HEK293 (cell line): Measurements from ENCODE around the gene SMC5.
A peak's percentile ranks its signal among the peaks of the same experiment; 100 is the strongest.

Source experiments
- AEBP2 ChIP-seq: fragments of 450-650 bp; formaldehyde crosslinking; IDR thresholded peaks from 2 replicates; pipeline ENCODE4 v1.5.1; 2016; ENCODE audit warnings: missing biosample characterization, missing genetic modification characterization, borderline replicate concordance
- EGR2 ChIP-seq: fragments of 450-650 bp; formaldehyde crosslinking; IDR thresholded peaks from 2 replicates; pipeline ENCODE4 v1.5.1; 2016; ENCODE audit warnings: low read depth, missing biosample characterization, missing genetic modification characterization
- HOXA7 ChIP-seq: sonication (generic); formaldehyde crosslinking; IDR thresholded peaks from 2 replicates; pipeline ENCODE4 v1.8.1; 2022; ENCODE audit warnings: missing genetic modification reagents, borderline replicate concordance
- KLF10 ChIP-seq: fragments of 450-650 bp; IDR thresholded peaks from 2 replicates; pipeline ENCODE4 v1.5.1; 2018; ENCODE audit warnings: missing biosample characterization, mild to moderate bottlenecking, missing genetic modification characterization
- MEIS1 ChIP-seq: sonication (generic); formaldehyde crosslinking; IDR thresholded peaks from 2 replicates; pipeline ENCODE4 v1.8.1; 2022; ENCODE audit warnings: missing genetic modification reagents, mild to moderate bottlenecking, borderline replicate concordance
- OSR2 ChIP-seq: fragments of 450-650 bp; formaldehyde crosslinking; IDR thresholded peaks from 2 replicates; pipeline ENCODE4 v1.5.1; 2016; ENCODE audit warnings: missing biosample characterization, missing genetic modification characterization
- SALL2 ChIP-seq: fragments of 450-650 bp; formaldehyde crosslinking; IDR thresholded peaks from 2 replicates; pipeline ENCODE4 v1.5.0; 2017; ENCODE audit warnings: missing biosample characterization, mild to moderate bottlenecking, missing genetic modification characterization, borderline replicate concordance
- SCRT2 ChIP-seq: fragments of 450-650 bp; formaldehyde crosslinking; IDR thresholded peaks from 2 replicates; pipeline ENCODE4 v1.5.1; 2016; ENCODE audit warnings: missing biosample characterization, missing genetic modification characterization
- SP3 ChIP-seq: fragments of 450-650 bp; formaldehyde crosslinking; IDR thresholded peaks from 2 replicates; pipeline ENCODE4 v1.5.1; 2016; ENCODE audit warnings: missing biosample characterization, missing genetic modification characterization
- SP7 ChIP-seq: fragments of 450-650 bp; formaldehyde crosslinking; IDR thresholded peaks from 2 replicates; pipeline ENCODE4 v1.5.1; 2016; ENCODE audit warnings: missing biosample characterization, missing genetic modification characterization
- ZBTB10 ChIP-seq: fragments of 450-650 bp; formaldehyde crosslinking; IDR thresholded peaks from 2 replicates; pipeline ENCODE4 v1.5.1; 2016; ENCODE audit warnings: missing biosample characterization, missing genetic modification characterization
- ZBTB7A ChIP-seq: fragments of 450-650 bp; formaldehyde crosslinking; IDR thresholded peaks from 2 replicates; pipeline ENCODE4 v1.5.1; 2016; ENCODE audit warnings: low read depth, missing biosample characterization, missing genetic modification characterization
- ZFHX2 ChIP-seq: fragments of 450-650 bp; formaldehyde crosslinking; conservative IDR thresholded peaks from 2 replicates; pipeline ENCODE4 v1.5.1; 2016; ENCODE audit warnings: missing biosample characterization, missing genetic modification characterization
- ZIC2 ChIP-seq: fragments of 450-650 bp; formaldehyde crosslinking; IDR thresholded peaks from 2 replicates; pipeline ENCODE4 v1.5.1; 2016; ENCODE audit warnings: missing biosample characterization, missing genetic modification characterization
- ZNF121 ChIP-seq: fragments of 450-650 bp; formaldehyde crosslinking; IDR thresholded peaks from 2 replicates; pipeline ENCODE4 v1.5.1; 2016; ENCODE audit warnings: missing biosample characterization, missing genetic modification characterization
- ZNF19 ChIP-seq: fragments of 450-650 bp; formaldehyde crosslinking; IDR thresholded peaks from 2 replicates; pipeline ENCODE4; 2016; ENCODE audit warnings: missing biosample characterization, missing genetic modification characterization, low read depth
- ZNF23 ChIP-seq: fragments of 450-650 bp; formaldehyde crosslinking; IDR thresholded peaks from 2 replicates; pipeline ENCODE4 v1.5.1; 2016; ENCODE audit warnings: missing biosample characterization, missing genetic modification characterization, borderline replicate concordance
- ZNF239 ChIP-seq: fragments of 450-650 bp; formaldehyde crosslinking; IDR thresholded peaks from 2 replicates; pipeline ENCODE4 v1.5.1; 2016; ENCODE audit warnings: missing biosample characterization, missing genetic modification characterization
- ZNF274 ChIP-seq, 2 experiments: fragments of 200-500 bp in 1 of 2; fragments of 450-650 bp in 1 of 2; sonication (Bioruptor generic) in 1 of 2; formaldehyde crosslinking in 1 of 2; IDR thresholded peaks; 2 replicates each; pipeline versions ENCODE4 v1.5.1 to v1.6.1; 2014 to 2016; ENCODE audit warnings: borderline replicate concordance in 1 of 2, inconsistent platforms in 1 of 2, low read length in 1 of 2, missing biosample characterization in 1 of 2, missing genetic modification characterization in 1 of 2
- ZNF324 ChIP-seq: fragments of 450-650 bp; formaldehyde crosslinking; IDR thresholded peaks from 2 replicates; pipeline ENCODE4 v1.5.1; 2016; ENCODE audit warnings: missing biosample characterization, missing genetic modification characterization
- ZNF354C ChIP-seq: fragments of 450-650 bp; formaldehyde crosslinking; IDR thresholded peaks from 2 replicates; pipeline ENCODE4 v1.5.1; 2016; ENCODE audit warnings: missing biosample characterization, missing genetic modification characterization, low read depth, borderline replicate concordance
- ZNF362 ChIP-seq: fragments of 450-650 bp; formaldehyde crosslinking; IDR thresholded peaks from 2 replicates; pipeline ENCODE4 v1.5.1; 2016; ENCODE audit warnings: missing biosample characterization, missing genetic modification characterization
- ZNF423 ChIP-seq: fragments of 450-650 bp; formaldehyde crosslinking; IDR thresholded peaks from 2 replicates; pipeline ENCODE4 v1.5.1; 2016; ENCODE audit warnings: missing biosample characterization, missing genetic modification characterization
- ZNF544 ChIP-seq: fragments of 450-650 bp; formaldehyde crosslinking; IDR thresholded peaks from 2 replicates; pipeline ENCODE4 v1.5.0; 2017; ENCODE audit warnings: missing biosample characterization, missing genetic modification characterization
- ZNF548 ChIP-seq: fragments of 450-650 bp; formaldehyde crosslinking; IDR thresholded peaks from 2 replicates; pipeline ENCODE4 v1.5.1; 2016; ENCODE audit warnings: missing biosample characterization, missing genetic modification characterization
- ZNF621 ChIP-seq: fragments of 450-650 bp; formaldehyde crosslinking; IDR thresholded peaks from 2 replicates; pipeline ENCODE4 v1.5.1; 2017; ENCODE audit warnings: missing biosample characterization, missing genetic modification characterization
- ZNF830 ChIP-seq: fragments of 450-650 bp; IDR thresholded peaks from 2 replicates; pipeline ENCODE4 v1.5.0; 2018; ENCODE audit warnings: missing biosample characterization, missing genetic modification characterization, low read depth, mild to moderate bottlenecking, moderate library complexity
- ZNF837 ChIP-seq: fragments of 450-650 bp; formaldehyde crosslinking; IDR thresholded peaks from 2 replicates; pipeline ENCODE4 v1.5.1; 2016; ENCODE audit warnings: missing biosample characterization, missing genetic modification characterization
- ZXDB ChIP-seq: fragments of 450-650 bp; formaldehyde crosslinking; IDR thresholded peaks from 2 replicates; pipeline ENCODE4 v1.5.1; 2016; ENCODE audit warnings: missing biosample characterization, missing genetic modification characterization
- TF ChIP-seq, protein P1 (sequence below): sonication (generic); formaldehyde crosslinking; IDR thresholded peaks from 2 replicates; pipeline ENCODE4 v1.8.1; 2022; ENCODE audit warnings: mild to moderate bottlenecking, moderate library complexity, missing genetic modification reagents
- TF ChIP-seq, protein P2 (sequence below): fragments of 450-650 bp; formaldehyde crosslinking; IDR thresholded peaks from 2 replicates; pipeline ENCODE4 v1.5.1; 2016; ENCODE audit warnings: missing biosample characterization, missing genetic modification characterization
- TF ChIP-seq, protein P3 (sequence below): fragments of 450-650 bp; formaldehyde crosslinking; IDR thresholded peaks from 2 replicates; pipeline ENCODE4 v1.5.1; 2016; ENCODE audit warnings: missing biosample characterization, missing genetic modification characterization

SMC5 gene

DNA sequence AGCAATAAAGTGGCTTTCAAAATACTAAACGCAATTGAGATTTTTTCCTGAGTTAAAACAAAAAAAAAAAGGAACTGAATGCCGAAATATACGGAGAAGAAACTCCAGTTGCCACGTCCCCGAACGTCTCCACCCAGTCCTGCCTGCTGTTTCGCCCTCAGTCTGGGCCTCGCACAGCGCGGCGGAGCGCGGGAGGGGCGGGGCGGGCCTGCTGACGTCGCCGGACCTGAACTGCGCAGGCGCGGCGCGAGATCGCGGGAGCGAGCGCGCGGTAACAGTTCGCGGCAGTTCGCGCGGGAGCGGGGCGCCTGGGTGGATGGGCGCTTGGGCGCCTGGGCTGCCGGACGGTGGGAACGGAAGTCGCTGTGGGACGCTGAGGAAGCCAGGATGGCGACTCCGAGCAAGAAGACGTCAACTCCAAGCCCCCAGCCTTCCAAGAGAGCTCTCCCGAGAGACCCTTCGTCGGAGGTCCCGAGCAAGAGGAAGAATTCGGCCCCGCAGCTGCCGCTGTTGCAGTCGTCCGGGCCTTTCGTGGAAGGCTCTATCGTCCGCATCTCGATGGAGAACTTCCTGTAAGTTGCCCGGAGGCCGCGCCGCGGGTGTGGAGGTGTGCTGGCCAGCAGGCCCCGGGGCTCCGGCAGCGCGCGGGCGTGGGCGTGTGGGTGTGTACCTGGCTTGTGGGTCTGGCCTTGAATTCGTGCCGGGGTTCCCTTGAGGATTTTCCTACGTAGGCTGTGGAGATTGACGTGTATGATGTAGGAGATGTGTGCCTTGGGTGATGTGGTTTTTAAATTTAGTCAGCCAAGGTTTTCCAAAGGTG, at the start of gene SMC5 (continued):
- TF ChIP-seq SP3 (peak; percentile 62), ZNF423 (no peak), EGR2 (tag by site-specific recombination) (peak; percentile 93), ZNF548 (tag by site-specific recombination) (no peak), ZNF362 (tag by site-specific recombination) (no peak), ZNF19 (tag by site-specific recombination) (no peak), ZNF121 (tag by site-specific recombination) (no peak), ZBTB10 (tag by site-specific recombination) (no peak), MEIS1 (CRISPR knock-in tag) (no peak), ZIC2 (tag by site-specific recombination) (peak; percentile 33; the same call in 1 of the 2 replicates), ZNF621 (no peak), ZNF837 (tag by site-specific recombination) (no peak), SALL2 (no peak), HOXA7 (CRISPR knock-in tag) (no peak), OSR2 (0 out of 2 replicates have a peak, but pooled peaks have one; percentile 30), ZNF23 (tag by site-specific recombination) (no peak), ZXDB (tag by site-specific recombination) (peak; percentile 7; the same call in 1 of the 2 replicates), ZBTB7A (tag by site-specific recombination) (no peak), ZNF830 (tag by site-specific recombination) (no peak), ZNF324 (no peak; the same call in 1 of the 2 replicates), AEBP2 (tag by site-specific recombination) (no peak), ZNF354C (no peak), ZFHX2 (tag by site-specific recombination) (peak; percentile 95), ZNF239 (tag by site-specific recombination) (no peak), ZNF274 (IDR thresholded peaks at IDR 0.05; ENCODE audit: low read length) (no peak), ZNF274 (tag by site-specific recombination; IDR thresholded peaks at IDR 0.05; ENCODE audit: borderline replicate concordance) (no peak), SCRT2 (tag by site-specific recombination) (no peak), SP7 (tag by site-specific recombination) (peak; percentile 50; the same call in 1 of the 2 replicates), KLF10 (tag by site-specific recombination) (peak; percentile 85), ZNF544 (tag by site-specific recombination) (no peak)
- TF ChIP-seq, protein P1, sequence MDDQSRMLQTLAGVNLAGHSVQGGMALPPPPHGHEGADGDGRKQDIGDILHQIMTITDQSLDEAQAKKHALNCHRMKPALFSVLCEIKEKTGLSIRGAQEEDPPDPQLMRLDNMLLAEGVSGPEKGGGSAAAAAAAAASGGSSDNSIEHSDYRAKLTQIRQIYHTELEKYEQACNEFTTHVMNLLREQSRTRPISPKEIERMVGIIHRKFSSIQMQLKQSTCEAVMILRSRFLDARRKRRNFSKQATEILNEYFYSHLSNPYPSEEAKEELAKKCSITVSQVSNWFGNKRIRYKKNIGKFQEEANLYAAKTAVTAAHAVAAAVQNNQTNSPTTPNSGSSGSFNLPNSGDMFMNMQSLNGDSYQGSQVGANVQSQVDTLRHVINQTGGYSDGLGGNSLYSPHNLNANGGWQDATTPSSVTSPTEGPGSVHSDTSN (CRISPR knock-in tag): peak; percentile 86
- TF ChIP-seq, protein P2, sequence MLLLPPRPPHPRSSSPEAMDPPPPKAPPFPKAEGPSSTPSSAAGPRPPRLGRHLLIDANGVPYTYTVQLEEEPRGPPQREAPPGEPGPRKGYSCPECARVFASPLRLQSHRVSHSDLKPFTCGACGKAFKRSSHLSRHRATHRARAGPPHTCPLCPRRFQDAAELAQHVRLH: no peak
- TF ChIP-seq, protein P3, sequence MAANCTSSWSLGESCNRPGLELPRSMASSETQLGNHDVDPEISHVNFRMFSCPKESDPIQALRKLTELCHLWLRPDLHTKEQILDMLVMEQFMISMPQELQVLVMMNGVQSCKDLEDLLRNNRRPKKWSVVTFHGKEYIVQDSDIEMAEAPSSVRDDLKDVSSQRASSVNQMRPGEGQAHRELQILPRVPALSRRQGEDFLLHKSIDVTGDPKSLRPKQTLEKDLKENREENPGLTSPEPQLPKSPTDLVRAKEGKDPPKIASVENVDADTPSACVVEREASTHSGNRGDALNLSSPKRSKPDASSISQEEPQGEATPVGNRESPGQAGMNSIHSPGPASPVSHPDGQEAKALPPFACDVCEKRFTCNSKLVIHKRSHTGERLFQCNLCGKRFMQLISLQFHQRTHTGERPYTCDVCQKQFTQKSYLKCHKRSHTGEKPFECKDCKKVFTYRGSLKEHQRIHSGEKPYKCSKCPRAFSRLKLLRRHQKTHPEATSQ: no peak
